Mesendoderm (in vitro differentiated cells): Measurements from ENCODE around the gene EIF4G1.

Experiments
- DNase-seq: peaks from one replicate; pipeline ENCODE4 v3.0.0; 2013
- H2AK5ac ChIP-seq: 2 replicates; pipeline ENCODE4 v1.6.1; 2013; ENCODE audit warnings: low read length, inconsistent platforms
- H2BK120ac ChIP-seq: 2 replicates; pipeline ENCODE4 v1.6.1; 2013; ENCODE audit warnings: low read depth, mild to moderate bottlenecking, low read length, moderate library complexity, mixed read lengths
- H2BK15ac ChIP-seq: replicated peaks from 2 replicates; pipeline ENCODE4 v1.6.1; 2013; ENCODE audit warnings: low read depth, mild to moderate bottlenecking, moderate library complexity
- H2BK5ac ChIP-seq: 2 replicates; pipeline ENCODE4 v1.6.1; 2013; ENCODE audit warnings: low read length, inconsistent platforms
- H3K18ac ChIP-seq: 2 replicates; pipeline ENCODE4 v1.6.1; 2013; ENCODE audit warnings: mild to moderate bottlenecking, low read length, mixed read lengths
- H3K23ac ChIP-seq: one replicate; pipeline ENCODE4 v1.6.1; 2013; ENCODE audit warnings: low read length
- H3K27ac ChIP-seq: 2 replicates; pipeline ENCODE4 v1.5.1; 2013; ENCODE audit warnings: low read depth, mild to moderate bottlenecking, inconsistent platforms, low read length, moderate library complexity
- H3K27me3 ChIP-seq: 2 replicates; pipeline ENCODE4 v1.6.1; 2013; ENCODE audit warnings: low read length, control low read depth, mild to moderate bottlenecking, inconsistent platforms; ENCODE audit not compliant: insufficient read depth, poor library complexity
- H3K36me3 ChIP-seq: 2 replicates; pipeline ENCODE4 v1.6.1; 2013; ENCODE audit warnings: low read length, inconsistent platforms; ENCODE audit not compliant: control insufficient read depth, insufficient read depth
- H3K4ac ChIP-seq: one replicate; pipeline ENCODE4 v1.6.1; 2013; ENCODE audit warnings: low read depth, mild to moderate bottlenecking, low read length, moderate library complexity
- H3K4me1 ChIP-seq: 2 replicates; pipeline ENCODE4 v1.6.1; 2013; ENCODE audit warnings: low read depth, low read length, inconsistent platforms; ENCODE audit not compliant: control insufficient read depth
- H3K4me2 ChIP-seq: 2 replicates; pipeline ENCODE4 v1.6.1; 2013; ENCODE audit warnings: low read length
- H3K4me3 ChIP-seq: 2 replicates; pipeline ENCODE4 v1.5.1; 2013; ENCODE audit warnings: mild to moderate bottlenecking, low read length
- H3K56ac ChIP-seq: one replicate; pipeline ENCODE4 v1.6.1; 2013; ENCODE audit warnings: low read length
- H3K79me1 ChIP-seq: 2 replicates; pipeline ENCODE4 v1.6.1; 2013; ENCODE audit warnings: low read length, inconsistent platforms
- H3K79me2 ChIP-seq: 2 replicates; pipeline ENCODE4 v1.6.1; 2013; ENCODE audit warnings: mild to moderate bottlenecking, low read length; ENCODE audit not compliant: control insufficient read depth, insufficient read depth
- H3K9ac ChIP-seq: 2 replicates; pipeline ENCODE4 v1.6.1; 2013; ENCODE audit warnings: low read length, inconsistent platforms
- H4K5ac ChIP-seq: one replicate; pipeline ENCODE4 v1.6.1; 2013; ENCODE audit warnings: low read length
- H4K8ac ChIP-seq: one replicate; pipeline ENCODE4 v1.6.1; 2013; ENCODE audit warnings: low read depth, mild to moderate bottlenecking, control low read depth, low read length, moderate library complexity
- WGBS: extraction: QIAGEN DNeasy Blood & Tissue Kit; methylation state at CpG from one replicate; pipeline ENCODE4 v1.1.7; 2013; ENCODE audit warnings: low lambda C conversion rate, missing lambda C conversion rate; ENCODE audit not compliant: insufficient coverage; ENCODE audit errors: extremely low coverage; 5-methylcytosine and 5-hydroxymethylcytosine counted together

Gene EIF4G1

DNA sequence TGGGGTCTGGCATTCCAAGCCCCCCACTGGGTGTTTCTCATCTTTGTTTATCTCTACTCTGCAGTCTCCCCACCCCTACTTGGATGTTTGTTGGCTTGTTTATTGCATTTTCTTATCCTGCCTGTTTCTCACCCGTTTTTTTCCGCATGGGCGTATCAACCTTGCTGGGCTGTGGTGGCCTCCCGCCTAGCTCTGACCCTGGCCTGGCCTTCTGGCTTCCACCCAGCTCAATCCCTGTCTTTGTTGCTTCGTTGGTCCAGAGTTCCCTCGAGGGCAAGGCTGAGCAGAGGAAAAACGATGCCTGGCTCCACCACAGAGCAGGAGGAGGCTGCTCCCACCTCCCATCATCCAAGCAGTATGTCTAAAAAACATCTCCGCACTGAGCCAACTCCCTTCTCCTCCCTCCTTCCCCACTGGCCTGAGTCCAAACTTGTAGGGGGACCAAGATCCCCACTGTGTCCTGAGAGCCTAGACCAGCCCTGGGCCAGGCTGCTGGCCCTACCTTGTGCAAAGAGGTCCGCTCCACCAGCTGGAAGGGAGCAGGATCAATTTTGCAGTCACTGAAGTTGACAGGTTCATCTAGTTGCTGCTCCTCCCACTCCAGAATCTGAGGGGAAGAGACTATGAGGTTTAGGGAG lies 37.2 kb downstream of the EIF4G1 start:
- H3K56ac ChIP-seq = peak overlapping the region; percentile 35
- no peak overlapping the region for H3K18ac ChIP-seq
- no peaks in the 10 kb centered on the region for H3K79me1 ChIP-seq
- H3K27me3 ChIP-seq = no peaks in the 10 kb centered on the region
- no peak overlapping the region for H3K23ac ChIP-seq
- H2BK15ac ChIP-seq = no peak overlapping the region
- H2BK5ac ChIP-seq = no peak overlapping the region
- H3K9ac ChIP-seq = peak overlapping the region; percentile 3
- no peaks in the 10 kb centered on the region for H3K79me2 ChIP-seq
- H4K5ac ChIP-seq = no peak overlapping the region
- H3K4ac ChIP-seq = no peak overlapping the region
- peaks cover 2% of the 10 kb centered on the region for H3K36me3 ChIP-seq
- H3K4me3 ChIP-seq = no peak overlapping the region
- H2AK5ac ChIP-seq = no peak overlapping the region
- H3K27ac ChIP-seq = no peak overlapping the region
- peaks cover 3% of the 10 kb centered on the region for H3K4me1 ChIP-seq
- WGBS = no CpG with 5 or more reads among the region's 9 CpGs
- DNase-seq = peak; percentile 78
- no peak overlapping the region for H3K4me2 ChIP-seq
- no peak overlapping the region for H2BK120ac ChIP-seq
- no peak overlapping the region for H4K8ac ChIP-seq

DNA sequence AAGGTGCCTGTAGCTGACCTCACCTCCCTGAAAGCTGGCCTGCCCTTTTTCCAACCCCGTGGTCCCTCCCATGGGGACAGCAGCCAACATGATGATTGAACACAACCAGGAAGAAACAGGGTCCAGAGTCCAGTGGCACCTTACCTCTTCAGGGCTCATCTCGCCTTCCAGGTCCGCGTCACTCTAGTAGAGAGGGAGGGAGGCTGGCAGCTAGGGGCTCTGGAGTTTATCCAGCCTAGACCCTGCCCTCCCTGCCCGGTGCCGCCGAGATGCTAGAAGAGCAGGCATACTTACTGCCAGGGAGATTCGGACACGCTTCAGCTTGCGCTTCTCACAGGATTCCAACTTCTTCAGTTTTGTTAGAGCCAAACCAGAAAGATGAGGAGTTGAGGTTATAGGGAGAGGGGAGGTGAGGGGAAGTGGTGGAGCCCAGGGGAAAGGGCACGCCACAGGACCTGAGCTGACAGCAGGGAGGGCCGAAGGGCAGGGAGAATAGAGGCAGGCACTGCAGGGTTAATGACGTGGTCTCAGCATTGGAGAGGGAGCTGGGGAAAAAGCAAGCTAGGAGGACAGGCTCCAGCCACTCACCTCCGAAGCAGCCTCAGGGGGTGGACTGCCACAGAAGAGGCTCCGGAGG lies 37.9 kb downstream of the EIF4G1 start:
- Histone ChIP-seq H3K79me2 (no peaks in the 10 kb centered on the region), H3K27me3 (no peaks in the 10 kb centered on the region), H4K5ac (no peak overlapping the region), H2AK5ac (no peak overlapping the region), H2BK5ac (no peak overlapping the region), H3K4me1 (peaks cover 3% of the 10 kb centered on the region), H3K23ac (no peak overlapping the region), H3K4me2 (no peak overlapping the region), H2BK120ac (no peak overlapping the region), H3K9ac (no peak overlapping the region), H3K27ac (no peak overlapping the region), H3K56ac (no peak overlapping the region), H3K36me3 (peaks cover 4% of the 10 kb centered on the region), H3K4me3 (no peak overlapping the region), H3K79me1 (no peaks in the 10 kb centered on the region), H2BK15ac (no peak overlapping the region), H4K8ac (no peak overlapping the region), H3K4ac (no peak overlapping the region), H3K18ac (no peak overlapping the region)
- whole genome bisulfite sequencing = no CpG with 5 or more reads among the region's 15 CpGs
- no peak for DNase-seq

DNA sequence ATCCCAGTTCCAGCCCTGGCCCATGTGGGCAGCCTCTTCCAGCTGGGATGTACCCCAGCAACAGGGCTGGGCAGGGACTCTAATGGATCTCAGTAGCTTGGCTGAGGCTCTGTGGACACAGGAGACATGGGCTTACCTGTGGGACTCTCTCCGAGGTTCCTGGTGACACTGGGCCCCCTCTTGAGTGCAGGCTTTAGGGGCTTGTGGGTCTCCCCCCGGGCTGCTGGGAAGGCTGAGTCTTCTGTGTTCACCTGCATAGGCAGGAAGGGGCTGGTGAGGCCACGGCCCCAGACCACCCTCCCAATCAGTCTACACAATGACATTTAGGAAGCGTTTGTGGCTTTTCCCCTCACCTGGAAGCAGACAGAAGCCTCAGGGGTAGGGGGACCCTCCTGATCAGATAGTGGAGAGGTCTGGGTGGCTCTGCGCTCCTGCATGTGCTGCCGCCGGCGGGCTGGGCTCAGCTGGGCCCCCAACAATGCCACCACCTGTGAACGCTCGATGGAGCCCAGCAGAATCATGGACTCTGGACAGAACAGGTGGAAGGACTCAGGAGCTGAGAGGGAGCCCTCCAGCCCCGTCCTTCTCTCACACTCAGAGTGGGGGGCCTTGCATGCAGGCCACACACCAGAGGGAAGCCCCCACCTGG lies 38.6 kb downstream of the EIF4G1 start:
- Histone ChIP-seq H2BK120ac (no peak overlapping the region), H3K18ac (no peak overlapping the region), H3K79me2 (no peaks in the 10 kb centered on the region), H3K27ac (no peak overlapping the region), H3K27me3 (no peaks in the 10 kb centered on the region), H3K4me3 (no peak overlapping the region), H3K23ac (no peak overlapping the region), H3K36me3 (peaks cover 4% of the 10 kb centered on the region), H2BK15ac (no peak overlapping the region), H3K9ac (no peak overlapping the region), H3K4me2 (no peak overlapping the region), H3K4ac (no peak overlapping the region), H2BK5ac (no peak overlapping the region), H4K8ac (no peak overlapping the region), H2AK5ac (no peak overlapping the region), H3K56ac (no peak overlapping the region), H4K5ac (no peak overlapping the region), H3K79me1 (no peaks in the 10 kb centered on the region), H3K4me1 (peaks cover 3% of the 10 kb centered on the region)
- no peak for DNase-seq
- WGBS = no CpG with 5 or more reads among the region's 11 CpGs

DNA sequence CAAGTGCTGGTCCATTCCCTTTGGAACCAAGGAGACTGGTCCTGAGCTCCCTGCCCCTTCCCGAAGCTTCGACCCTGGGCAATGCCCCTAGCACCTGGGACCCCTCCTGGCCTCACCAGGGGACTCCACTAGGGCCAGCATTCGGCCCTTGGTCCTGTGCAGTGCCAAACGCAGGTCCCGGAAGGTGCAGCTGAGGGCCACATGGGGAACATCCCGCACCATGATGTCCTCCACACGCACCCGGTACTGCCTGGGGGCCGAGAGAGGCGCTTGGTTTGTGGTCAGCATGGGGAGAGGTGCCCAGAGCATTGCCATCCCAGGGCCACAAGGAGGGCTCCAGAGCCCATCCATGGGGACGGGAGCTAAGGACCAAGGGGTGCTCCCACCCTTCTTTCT lies 39.1 kb downstream of the EIF4G1 start:
- H3K27me3 ChIP-seq = no peaks in the 10 kb centered on the region
- no peaks in the 10 kb centered on the region for H3K79me2 ChIP-seq
- DNase-seq = no peak
- H3K18ac ChIP-seq = no peak overlapping the region
- no peak overlapping the region for H3K27ac ChIP-seq
- no peak overlapping the region for H4K8ac ChIP-seq
- peaks cover 3% of the 10 kb centered on the region for H3K4me1 ChIP-seq
- no peak overlapping the region for H2BK15ac ChIP-seq
- H3K23ac ChIP-seq = no peak overlapping the region
- no peak overlapping the region for H3K56ac ChIP-seq
- no peak overlapping the region for H3K4me3 ChIP-seq
- no CpG with 5 or more reads among the region's 11 CpGs for WGBS
- H2BK5ac ChIP-seq = no peak overlapping the region
- H2BK120ac ChIP-seq = no peak overlapping the region
- no peak overlapping the region for H3K9ac ChIP-seq
- no peak overlapping the region for H3K4me2 ChIP-seq
- H3K4ac ChIP-seq = no peak overlapping the region
- H4K5ac ChIP-seq = no peak overlapping the region
- H3K79me1 ChIP-seq = no peaks in the 10 kb centered on the region
- no peak overlapping the region for H2AK5ac ChIP-seq
- peaks cover 4% of the 10 kb centered on the region for H3K36me3 ChIP-seq

DNA sequence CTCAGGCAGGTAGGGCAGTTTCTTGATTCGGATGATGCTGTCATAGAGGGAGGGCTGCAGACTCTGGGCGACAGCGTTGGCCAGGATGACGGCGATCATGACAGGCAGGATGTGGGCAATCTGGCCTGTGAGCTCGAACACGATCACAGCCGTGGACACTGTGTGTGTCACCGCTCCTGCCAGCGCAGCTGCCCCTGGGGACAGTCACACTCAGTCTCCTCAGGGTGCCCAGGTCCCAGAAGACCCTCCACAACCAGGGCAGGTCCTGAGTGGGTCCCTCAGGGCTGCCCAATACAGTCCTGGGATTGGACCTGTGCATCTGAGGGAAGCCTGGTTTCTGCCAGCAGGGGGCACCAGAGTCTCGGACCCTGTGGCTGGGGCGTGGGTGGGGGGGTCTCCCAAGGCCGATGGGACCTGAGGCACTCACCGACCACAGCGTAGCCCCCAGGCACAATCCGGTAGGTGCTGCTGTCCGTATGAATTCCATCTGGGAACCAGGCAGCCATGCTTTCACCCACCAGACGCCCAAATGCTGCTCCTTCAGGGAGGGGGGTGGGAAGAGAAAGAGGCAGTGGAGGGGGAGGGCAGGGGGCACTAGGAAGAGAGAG lies 39.8 kb downstream of the EIF4G1 start:
- H2BK120ac ChIP-seq = no peak overlapping the region
- no peak overlapping the region for H3K4me2 ChIP-seq
- no peak overlapping the region for H3K4ac ChIP-seq
- no peak overlapping the region for H3K56ac ChIP-seq
- no peak overlapping the region for H3K27ac ChIP-seq
- no peak overlapping the region for H2BK15ac ChIP-seq
- no peak overlapping the region for H3K4me3 ChIP-seq
- no CpG with 5 or more reads among the region's 18 CpGs for WGBS
- no peaks in the 10 kb centered on the region for H3K27me3 ChIP-seq
- no peak overlapping the region for H3K18ac ChIP-seq
- no peaks in the 10 kb centered on the region for H3K79me2 ChIP-seq
- no peak overlapping the region for H3K9ac ChIP-seq
- H3K79me1 ChIP-seq = no peaks in the 10 kb centered on the region
- peaks cover 3% of the 10 kb centered on the region for H3K4me1 ChIP-seq
- no peak overlapping the region for H2AK5ac ChIP-seq
- H3K23ac ChIP-seq = no peak overlapping the region
- H4K5ac ChIP-seq = no peak overlapping the region
- peak; percentile 55 for DNase-seq
- H4K8ac ChIP-seq = no peak overlapping the region
- H2BK5ac ChIP-seq = no peak overlapping the region
- peaks cover 4% of the 10 kb centered on the region for H3K36me3 ChIP-seq
